MM.1S (cell line): Measurements from ENCODE around the gene ROR2.

ENCODE experiments used
- EZH2phosphoT487 ChIP-seq: fragments of 300-600 bp; sonication (generic); IDR thresholded peaks from 2 replicates; pipeline ENCODE4 v1.6.1; 2018; ENCODE audit warnings: antibody characterized with exemption, low read length
- TF ChIP-seq, protein P1 (sequence below): fragments of 300-600 bp; sonication (generic); IDR thresholded peaks from 2 replicates; pipeline ENCODE4 v1.5.1; 2016; ENCODE audit warnings: antibody characterized with exemption, low read length, mixed read lengths

DNA sequence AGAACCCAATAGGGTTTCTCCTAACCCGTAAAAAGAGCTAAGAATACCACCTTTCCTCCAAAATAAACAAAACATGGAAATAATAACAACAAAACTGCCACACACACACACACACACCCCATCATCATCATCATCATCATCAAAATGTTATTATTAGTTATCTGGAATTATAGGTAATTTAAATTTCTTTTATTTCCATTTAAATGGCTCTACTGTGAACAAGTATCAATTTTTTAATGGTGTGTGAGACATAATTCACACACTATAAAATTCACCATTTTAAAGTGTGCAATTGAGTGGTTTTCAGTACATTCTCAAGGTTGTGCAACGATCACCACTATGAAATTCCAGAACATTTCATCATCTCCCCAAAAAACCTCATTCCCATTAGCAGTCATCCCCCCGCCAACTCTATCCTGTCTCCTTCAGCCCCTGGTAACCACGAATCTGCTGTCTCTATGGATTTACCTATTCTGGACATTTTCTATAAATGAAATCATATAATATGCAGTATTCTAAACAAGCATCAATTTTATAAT lies 172.7 kb downstream of the ROR2 start:
- TF ChIP-seq, protein P1, sequence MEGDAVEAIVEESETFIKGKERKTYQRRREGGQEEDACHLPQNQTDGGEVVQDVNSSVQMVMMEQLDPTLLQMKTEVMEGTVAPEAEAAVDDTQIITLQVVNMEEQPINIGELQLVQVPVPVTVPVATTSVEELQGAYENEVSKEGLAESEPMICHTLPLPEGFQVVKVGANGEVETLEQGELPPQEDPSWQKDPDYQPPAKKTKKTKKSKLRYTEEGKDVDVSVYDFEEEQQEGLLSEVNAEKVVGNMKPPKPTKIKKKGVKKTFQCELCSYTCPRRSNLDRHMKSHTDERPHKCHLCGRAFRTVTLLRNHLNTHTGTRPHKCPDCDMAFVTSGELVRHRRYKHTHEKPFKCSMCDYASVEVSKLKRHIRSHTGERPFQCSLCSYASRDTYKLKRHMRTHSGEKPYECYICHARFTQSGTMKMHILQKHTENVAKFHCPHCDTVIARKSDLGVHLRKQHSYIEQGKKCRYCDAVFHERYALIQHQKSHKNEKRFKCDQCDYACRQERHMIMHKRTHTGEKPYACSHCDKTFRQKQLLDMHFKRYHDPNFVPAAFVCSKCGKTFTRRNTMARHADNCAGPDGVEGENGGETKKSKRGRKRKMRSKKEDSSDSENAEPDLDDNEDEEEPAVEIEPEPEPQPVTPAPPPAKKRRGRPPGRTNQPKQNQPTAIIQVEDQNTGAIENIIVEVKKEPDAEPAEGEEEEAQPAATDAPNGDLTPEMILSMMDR = no peak
- no peak for TF ChIP-seq EZH2phosphoT487
